GM18508 (cell line): ENCODE data around the gene PDAP1.
"Not testable (repeated sequence)": the region's sequence is repeated elsewhere in the genome, so short reads cannot be mapped to it uniquely, and the experiment has no call there.

Experiments
- ATAC-seq: cut with Tn5 transposase; IDR thresholded peaks from one replicate; pipeline ENCODE4 v1.9.1; 2021; ENCODE audit warnings: moderate number of reproducible peaks; ENCODE audit not compliant: insufficient read depth, unreplicated experiment

PDAP1 gene, protein sequence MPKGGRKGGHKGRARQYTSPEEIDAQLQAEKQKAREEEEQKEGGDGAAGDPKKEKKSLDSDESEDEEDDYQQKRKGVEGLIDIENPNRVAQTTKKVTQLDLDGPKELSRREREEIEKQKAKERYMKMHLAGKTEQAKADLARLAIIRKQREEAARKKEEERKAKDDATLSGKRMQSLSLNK

DNA sequence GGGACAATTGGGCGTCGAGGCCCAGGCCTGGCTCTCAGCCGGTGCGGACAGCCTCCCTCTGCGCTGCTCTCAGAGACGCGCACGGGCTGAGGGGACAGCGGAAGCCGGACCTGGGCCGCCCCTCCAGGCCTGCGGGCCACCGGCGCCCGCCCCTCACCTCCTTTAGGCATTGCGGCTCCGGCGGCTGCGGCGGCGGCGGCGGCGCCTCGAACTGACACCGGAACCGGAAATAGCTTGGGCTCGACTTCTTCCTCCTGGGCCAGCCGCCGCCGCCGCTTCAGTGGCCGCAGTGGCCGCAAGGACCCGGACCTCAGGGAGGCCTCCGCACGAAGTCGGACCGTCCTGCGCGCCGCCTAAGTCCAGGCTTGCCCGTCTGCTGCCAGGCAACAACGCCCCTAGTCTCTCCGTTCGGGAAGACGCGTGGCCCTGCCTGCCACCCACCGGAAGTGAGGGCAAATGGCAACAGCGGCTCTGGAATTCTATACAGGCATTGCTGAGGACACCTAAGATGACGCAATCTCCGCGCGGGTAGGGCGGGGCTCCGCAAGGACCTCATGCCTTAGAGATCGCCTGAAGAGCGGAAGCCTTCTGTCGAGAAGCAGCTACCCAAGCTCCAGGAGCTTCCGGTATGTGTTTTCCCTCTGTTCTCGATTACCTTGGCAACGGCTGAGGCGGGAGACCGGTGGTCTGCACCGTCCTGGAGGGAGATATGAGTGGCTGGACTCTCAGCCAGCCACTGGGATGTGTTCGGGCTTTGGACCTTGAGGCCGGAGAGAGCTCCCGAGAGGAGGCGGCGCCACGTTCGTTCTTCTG is at the start of gene PDAP1, which contains the start of gene BUD31:
Gene PDAP1 (minus strand): TSS at position 219 of the 813 bp plus-strand sequence. CDS start 49 bp downstream, at position 170.
Gene BUD31 (plus strand): TSS at position 591 of the 813 bp plus-strand sequence. CDS start 2,124 bp downstream, outside the sequence.
- ATAC-seq: peak; percentile 72

GRCh38 chr7:99457650-99458493 is 49.5 kb upstream of the PDAP1 start:
- no peak for ATAC-seq

DNA sequence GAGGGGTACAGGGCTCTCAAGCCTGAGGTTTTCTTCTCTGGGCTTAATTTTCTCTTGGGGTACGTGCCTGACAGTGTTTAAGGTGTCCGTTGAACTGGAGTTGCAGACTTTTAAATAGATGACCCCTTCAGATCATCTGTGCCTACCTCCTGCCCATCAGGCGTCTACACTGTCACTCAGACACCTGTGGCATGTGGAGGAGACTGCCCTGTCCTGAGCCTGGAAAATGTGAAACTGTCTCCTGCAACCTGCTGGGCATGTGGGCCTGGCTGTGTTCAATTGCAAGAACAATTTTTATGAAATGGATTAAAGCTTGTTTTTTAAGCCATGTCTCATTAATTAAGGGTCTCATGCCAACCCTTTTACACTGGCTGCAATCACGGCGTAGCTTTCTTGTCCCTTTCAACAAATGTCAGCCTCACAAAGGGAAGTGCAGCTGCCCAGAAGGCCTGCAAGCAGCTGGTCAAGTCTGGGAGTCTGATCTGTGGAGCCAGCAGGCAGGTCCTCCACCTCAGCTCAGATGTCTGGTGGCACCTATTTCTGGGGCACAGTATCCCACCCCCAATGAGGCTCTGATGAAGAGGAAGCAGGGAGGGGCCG is 48.8 kb upstream of the PDAP1 start:
- no peak for ATAC-seq

GRCh38 chr7:99456288-99456687 is 47.9 kb upstream of the PDAP1 start:
- no peak for ATAC-seq

- no peak for ATAC-seq
Measured at GRCh38 chr7:99455874-99456273, 47.5 kb upstream of the PDAP1 start.

GRCh38 chr7:99453105-99453504 is 44.7 kb upstream of the PDAP1 start:
- no peak for ATAC-seq

DNA sequence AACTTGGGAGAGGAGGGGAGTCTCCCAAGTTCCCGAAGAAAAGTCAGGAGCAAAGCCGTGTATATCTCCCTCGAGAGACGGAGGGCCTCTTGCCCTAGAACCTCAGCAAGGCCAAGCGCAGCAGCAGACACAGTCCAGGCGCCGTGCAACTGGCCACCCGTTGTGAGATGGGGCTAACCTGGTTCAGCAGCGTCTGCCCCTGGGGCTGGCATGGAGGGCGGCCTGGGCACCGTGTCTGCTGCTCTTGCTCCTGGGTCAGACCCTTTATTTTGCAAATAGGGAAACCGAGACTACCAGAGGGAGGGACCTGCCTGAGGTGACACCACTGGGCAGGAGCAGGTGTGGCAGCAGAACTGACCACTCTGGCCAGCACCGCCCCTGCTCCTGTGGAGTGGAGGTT is 44.1 kb upstream of the PDAP1 start:
- no peak for ATAC-seq

DNA sequence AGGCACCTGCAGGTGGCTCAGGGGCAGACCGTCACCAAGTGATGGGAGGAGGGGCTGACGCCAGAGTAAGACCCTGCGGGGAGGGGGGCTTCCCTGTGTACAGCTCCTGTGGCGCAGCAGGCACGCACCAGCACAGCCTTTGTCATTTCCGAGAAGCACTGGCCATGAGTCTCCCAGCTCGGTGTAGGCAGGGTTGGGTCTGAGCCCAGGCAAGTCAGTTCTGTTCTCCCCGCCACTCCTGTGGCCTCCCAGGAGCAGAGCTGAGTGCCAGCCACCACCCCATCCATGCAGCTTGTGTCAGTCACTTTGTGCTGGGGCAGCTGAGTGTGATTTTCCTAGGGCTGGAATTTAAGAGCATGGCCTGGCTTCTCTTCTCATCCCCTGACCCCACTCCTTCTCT is 43.5 kb upstream of the PDAP1 start:
- no peak for ATAC-seq

DNA sequence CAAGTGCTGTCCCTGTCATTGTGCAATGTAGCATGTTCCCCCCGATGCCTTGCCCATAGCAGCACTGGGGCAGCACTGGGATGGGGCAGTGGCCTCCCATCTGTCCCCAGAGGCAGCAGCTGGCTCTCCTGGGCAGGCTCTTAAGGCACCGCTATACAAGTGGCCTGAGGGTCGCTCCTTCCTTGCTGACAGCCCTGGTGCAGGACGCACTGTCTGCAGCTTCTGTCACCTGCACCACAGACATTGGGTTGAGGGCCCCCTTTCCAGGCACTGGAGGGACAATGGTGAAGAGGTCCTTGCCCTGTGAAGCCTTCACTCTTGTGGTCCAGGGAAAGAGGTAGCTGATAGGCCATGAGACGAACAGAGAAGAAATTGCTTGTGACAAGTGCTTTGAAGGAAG is 40.9 kb upstream of the PDAP1 start:
- no peak for ATAC-seq

- ATAC-seq: no peak
Measured at GRCh38 chr7:99448855-99449254, 40.5 kb upstream of the PDAP1 start.

GRCh38 chr7:99447943-99448342 is 39.5 kb upstream of the PDAP1 start:
- ATAC-seq: no peak

DNA sequence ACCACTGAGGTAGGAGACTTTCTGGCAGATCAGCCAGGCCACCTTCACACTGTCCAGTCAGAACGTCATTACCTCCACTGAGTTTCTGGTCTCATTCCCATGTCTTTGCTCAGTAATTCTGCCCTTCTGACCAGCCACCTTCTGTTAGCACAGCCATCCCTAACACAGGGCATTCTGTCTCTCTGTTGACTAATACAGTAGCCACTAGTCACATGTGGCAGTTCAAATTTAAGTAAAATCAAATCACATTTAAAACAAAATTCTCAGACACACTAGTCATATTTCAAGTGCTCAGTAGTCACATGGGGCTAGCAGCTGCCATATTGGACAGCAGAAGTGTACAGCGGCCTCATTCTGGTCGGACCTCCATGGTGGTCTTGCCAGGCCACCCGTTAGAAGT is 37.7 kb upstream of the PDAP1 start:
- ATAC-seq: no peak

- no peak for ATAC-seq
Measured at GRCh38 chr7:99440195-99440594, 31.8 kb upstream of the PDAP1 start.

DNA sequence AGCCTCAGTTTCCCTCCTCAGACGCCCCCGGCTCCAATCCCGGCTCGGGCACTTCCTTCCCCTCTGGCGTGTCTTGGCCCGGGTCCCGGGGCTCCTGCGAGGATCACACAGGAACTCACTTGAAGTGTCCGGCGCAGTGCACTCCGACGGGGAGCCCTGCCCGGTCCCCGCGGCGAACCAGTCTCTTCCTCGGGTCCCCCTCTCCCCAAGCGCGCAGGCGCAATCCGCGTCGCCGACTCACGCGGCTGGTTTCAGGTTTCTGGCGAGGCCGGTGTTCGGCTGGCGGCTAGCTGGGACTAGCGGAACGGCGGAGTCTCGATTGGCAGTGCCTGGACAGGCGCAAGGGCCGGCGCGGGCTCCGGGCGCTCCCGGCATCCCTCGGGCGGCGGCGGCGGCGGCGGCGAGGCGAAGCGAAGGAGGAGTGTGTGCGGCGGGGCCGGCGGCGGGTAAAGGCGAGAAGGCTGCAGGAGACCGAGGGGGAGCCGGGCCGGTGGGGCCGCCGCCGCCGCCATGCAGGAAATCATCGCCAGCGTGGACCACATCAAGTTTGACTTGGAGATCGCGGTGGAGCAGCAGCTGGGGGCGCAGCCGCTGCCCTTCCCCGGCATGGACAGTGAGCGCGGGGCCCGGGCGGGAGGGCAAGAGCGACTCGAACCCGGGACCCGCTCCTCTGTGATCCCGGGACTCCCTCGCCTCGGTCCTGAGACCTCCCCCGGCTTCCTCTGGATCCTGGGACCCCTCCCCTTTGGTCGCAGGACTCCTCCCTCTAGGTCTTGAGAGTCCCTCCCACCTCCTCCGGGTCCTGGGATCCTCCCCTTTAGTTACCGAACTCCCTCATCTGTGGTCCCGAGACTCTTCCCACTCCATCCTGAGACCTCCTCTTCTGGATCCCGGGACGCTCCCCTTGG is 30.4 kb upstream of the PDAP1 start, which contains the start of the genes CPSF4 and PTCD1:
Gene CPSF4 (plus strand): TSS at position 371 of the 908 bp plus-strand sequence. CDS start 140 bp downstream, at position 511.
Gene PTCD1 (minus strand): TSS at position 226 of the 908 bp plus-strand sequence. CDS start 3,556 bp downstream, outside the sequence.
- peak; percentile 61 for ATAC-seq

DNA sequence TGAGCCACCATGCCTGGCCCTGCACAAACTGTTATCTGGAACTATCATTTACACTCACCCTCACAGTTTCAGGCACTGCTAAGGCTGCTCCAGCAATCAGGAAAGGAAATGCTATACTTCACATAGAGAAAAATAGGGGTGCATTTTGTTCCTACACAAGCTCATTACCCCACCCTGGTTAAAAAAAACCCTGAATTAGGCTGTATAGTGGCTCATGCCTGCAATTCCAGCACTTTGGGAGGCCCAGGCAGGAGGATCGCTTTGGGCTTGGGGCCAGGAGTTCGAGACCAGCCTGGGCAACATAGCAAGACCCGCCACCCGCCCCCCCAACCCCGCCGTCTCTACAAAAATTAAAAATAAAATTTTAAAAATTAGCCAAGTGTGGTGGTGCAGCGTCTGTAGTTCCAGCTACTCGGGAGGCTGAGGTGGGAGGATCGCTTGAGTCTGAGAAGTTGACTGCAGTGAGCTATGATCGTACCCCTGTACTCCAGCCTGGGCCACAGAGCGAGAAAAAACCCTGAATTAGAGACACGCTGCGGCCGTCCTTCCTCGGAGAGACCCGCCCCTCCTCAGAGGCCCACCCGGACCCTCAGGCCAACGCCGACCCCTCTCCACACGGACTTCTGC is 29.7 kb upstream of the PDAP1 start:
- ATAC-seq: no peak

DNA sequence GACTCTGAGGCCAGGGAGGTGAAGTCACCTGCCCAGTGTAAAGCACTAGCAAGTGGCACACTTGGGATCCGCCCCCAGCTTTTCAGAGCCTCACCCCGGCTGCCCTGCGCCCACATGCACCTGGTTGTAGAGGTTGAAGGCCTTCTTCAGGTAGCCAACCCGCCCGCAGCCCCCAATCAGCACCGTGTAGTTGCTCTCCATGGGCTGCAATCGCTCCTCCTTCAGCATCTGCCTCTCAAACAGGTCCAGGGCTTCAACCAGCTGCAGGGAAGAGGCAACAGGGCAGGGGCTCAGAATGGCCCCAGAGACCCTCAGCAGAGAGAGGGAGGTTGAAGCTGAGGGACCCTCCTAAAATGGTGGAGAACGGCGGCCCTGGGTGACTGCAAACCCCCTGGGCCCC is 24.8 kb upstream of the PDAP1 start:
- no peak for ATAC-seq

DNA sequence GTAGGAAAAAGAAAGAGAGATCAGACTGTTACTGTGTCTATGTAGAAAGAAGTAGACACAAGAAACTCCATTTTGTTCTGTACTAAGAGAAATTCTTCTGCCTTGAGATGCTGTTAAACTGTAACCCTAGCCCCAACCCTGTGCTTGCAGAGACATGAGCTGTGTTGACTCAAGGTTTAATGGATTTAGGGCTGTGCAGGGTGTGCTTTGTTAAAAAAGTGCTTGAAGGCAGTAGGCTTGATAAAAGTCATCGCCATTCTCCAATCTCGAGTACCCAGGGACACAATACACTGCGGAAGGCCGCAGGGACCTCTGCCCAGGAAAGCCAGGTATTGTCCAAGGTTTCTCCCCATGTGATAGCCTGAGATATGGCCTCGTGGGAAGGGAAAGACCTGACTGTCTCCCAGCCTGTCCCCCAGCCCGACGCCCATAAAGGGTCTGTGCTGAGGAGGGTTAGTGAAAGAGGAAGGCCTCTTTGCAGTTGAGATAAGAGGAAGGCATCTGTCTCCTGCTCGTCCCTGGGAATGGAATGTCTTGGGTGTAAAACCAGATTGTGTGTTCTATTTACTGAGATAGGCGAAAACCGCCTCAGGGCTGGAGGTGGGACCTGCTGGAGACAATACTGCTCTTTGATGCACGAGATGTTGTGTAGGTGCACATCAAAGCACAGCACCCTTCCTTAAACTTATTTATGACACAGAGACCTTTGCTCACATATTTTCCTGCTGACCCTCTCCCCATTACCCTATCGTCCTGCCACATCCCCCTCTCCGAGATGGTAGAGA is 23.6 kb upstream of the PDAP1 start:
- ATAC-seq: not testable (repeated sequence)

GRCh38 chr7:99429756-99430155 is 21.4 kb upstream of the PDAP1 start:
- no peak for ATAC-seq
